ENCODE measurements around the gene SLC15A4. TPM values are rescaled to one million over a fixed set of nuclear protein-coding genes. Genes with fewer than 3 reads are reported as not detected.
A peak's percentile ranks its signal among the peaks of the same experiment; 100 is the strongest.
"Not testable (repeated sequence)": the region's sequence is repeated elsewhere in the genome, so short reads cannot be mapped to it uniquely, and the experiment has no call there.

SLC15A4 gene
- total RNA-seq, 4 donors from 2014 or later, result 37.5 to 43.0 (median 39.6) TPM

- no peak overlapping the region for H3K4me3 ChIP-seq
- H3K36me3 ChIP-seq, result no peaks in the 10 kb centered on the region
- no peak overlapping the region for H3K27ac ChIP-seq (replicated peaks in 1 of 4)
- TF ChIP-seq POLR2AphosphoS5 (IDR thresholded peaks at IDR 0.05), result no peak
- peaks cover 0 to 13% (median 7%) of the 10 kb centered on the region in 4 donors for H3K4me1 ChIP-seq
- H3K27me3 ChIP-seq, result peaks cover 3 to 41% (median 9%) of the 10 kb centered on the region in 4 donors
- intact Hi-C loops (cut with DNase I), result no loop called here
- no peak for DNase-seq (ENCODE audit: extremely low spot score)
- WGBS, result 87% methylated on average over 9 of the region's 9 CpGs
- no peaks in the 10 kb centered on the region for H3K9me3 ChIP-seq
Measured at GRCh38 chr12:128856035-128856790, 32.5 kb upstream of the SLC15A4 start.

GRCh38 chr12:128853600-128854197, 29.9 kb upstream of the SLC15A4 start:
- Histone ChIP-seq H3K27me3 (peaks cover 3 to 41% (median 9%) of the 10 kb centered on the region in 4 donors), H3K36me3 (no peaks in the 10 kb centered on the region), H3K4me1 (peaks cover 0 to 13% (median 7%) of the 10 kb centered on the region in 4 donors), H3K4me3 (peak overlapping the region; percentile 15 to 44 (median 27)), H3K27ac (replicated peaks in 1 of 4) (no peak overlapping the region), H3K9me3 (no peaks in the 10 kb centered on the region)
- DNase-seq (ENCODE audit: extremely low spot score), result no peak
- intact Hi-C loops (cut with DNase I), result no loop called here
- no peak for TF ChIP-seq POLR2A (IDR thresholded peaks at IDR 0.05; ENCODE audit: low read depth)
- TF ChIP-seq POLR2AphosphoS5 (IDR thresholded peaks at IDR 0.05), result no peak
- TF ChIP-seq EP300 (IDR thresholded peaks at IDR 0.05), result no peak
- TF ChIP-seq CTCF (IDR thresholded peaks at IDR 0.05), result no peak
- WGBS, result under 1% methylated on average over 29 of the region's 74 CpGs

- TF ChIP-seq CTCF (IDR thresholded peaks at IDR 0.05), result no peak
- TF ChIP-seq POLR2AphosphoS5 (IDR thresholded peaks at IDR 0.05), result no peak
- TF ChIP-seq EP300 (IDR thresholded peaks at IDR 0.05), result no peak
- TF ChIP-seq POLR2A (IDR thresholded peaks at IDR 0.05; ENCODE audit: low read depth), result no peak
- H3K4me1 ChIP-seq, result peaks cover 0 to 13% (median 7%) of the 10 kb centered on the region in 4 donors
- no peak for DNase-seq (ENCODE audit: extremely low spot score)
- intact Hi-C loops (cut with DNase I), result no loop called here
- H3K27ac ChIP-seq (replicated peaks in 1 of 4), result no peak within 1 kb of the TSS
- H3K36me3 ChIP-seq, result no peaks in the 10 kb centered on the region
- H3K4me3 ChIP-seq, result peak within 1 kb of the TSS; percentile 15 to 44 (median 27)
- WGBS, result 80% methylated on average over 1 of the region's 56 CpGs
- peaks cover 3 to 41% (median 9%) of the 10 kb centered on the region in 4 donors for H3K27me3 ChIP-seq
- no peaks in the 10 kb centered on the region for H3K9me3 ChIP-seq
Measured at GRCh38 chr12:128852885-128853599, 29.3 kb upstream of the SLC15A4 start, which contains the start of gene GLT1D1. Gene GLT1D1, plus strand, starts transcription at chr12:128853478. Its CDS starts 104 bp downstream, at chr12:128853582.

GRCh38 chr12:128852026-128852698, 28.4 kb upstream of the SLC15A4 start:
- no peak for TF ChIP-seq CTCF (IDR thresholded peaks at IDR 0.05)
- TF ChIP-seq POLR2A (IDR thresholded peaks at IDR 0.05; ENCODE audit: low read depth), result no peak
- TF ChIP-seq POLR2AphosphoS5 (IDR thresholded peaks at IDR 0.05), result no peak
- TF ChIP-seq EP300 (IDR thresholded peaks at IDR 0.05), result no peak
- H3K9me3 ChIP-seq, result no peaks in the 10 kb centered on the region
- WGBS, result 90% methylated on average over 8 of the region's 8 CpGs
- no peaks in the 10 kb centered on the region for H3K36me3 ChIP-seq
- H3K27me3 ChIP-seq, result peaks cover 3 to 41% (median 9%) of the 10 kb centered on the region in 4 donors
- no peak overlapping the region for H3K4me3 ChIP-seq
- H3K4me1 ChIP-seq, result peaks cover 0 to 13% (median 7%) of the 10 kb centered on the region in 4 donors
- H3K27ac ChIP-seq (replicated peaks in 1 of 4), result no peak overlapping the region
- DNase-seq (ENCODE audit: extremely low spot score), result no peak
- intact Hi-C loops (cut with DNase I), result no loop called here

- not testable (repeated sequence) for DNase-seq (ENCODE audit: extremely low spot score)
Measured at GRCh38 chr12:128851429-128851828, 27.7 kb upstream of the SLC15A4 start.

More at GRCh38 chr12:128851429-128851828, 27.7 kb upstream of the SLC15A4 start:
- H3K36me3 ChIP-seq; H3K4me3 ChIP-seq; H3K9me3 ChIP-seq; H3K27ac ChIP-seq (replicated peaks in 1 of 4); intact Hi-C loops (cut with DNase I): not testable (repeated sequence)
- peaks cover 3 to 41% (median 9%) of the 10 kb centered on the region in 4 donors for H3K27me3 ChIP-seq
- 80% methylated on average over 7 of the region's 7 CpGs for WGBS
- peaks cover 0 to 13% (median 7%) of the 10 kb centered on the region in 4 donors for H3K4me1 ChIP-seq
